B cell (primary cell): ENCODE data around the gene PCDH9. TPM values are rescaled to one million over a fixed set of nuclear protein-coding genes. Genes with fewer than 3 reads are reported as not detected.

Experiments used
- ATAC-seq: fragments of 200-7000 bp; cut with Tn5 transposase; one replicate; pipeline ENCODE4 v1.10.0; 2021; ENCODE audit warnings: low read depth, mild to moderate bottlenecking, moderate number of reproducible peaks, moderate library complexity
- CTCF ChIA-PET: fragments of 350-600 bp; sonication (Branson Sonifier 250); formaldehyde crosslinking; loops from one replicate; lab custom pipeline; 2021; ENCODE audit warnings: antibody characterized with exemption, inconsistent platforms; lab: Charles Lee
- POLR2A ChIA-PET: fragments of 350-600 bp; sonication (Branson Sonifier 250); formaldehyde crosslinking; loops from one replicate; lab custom pipeline; 2021; ENCODE audit warnings: antibody characterized with exemption; lab: Charles Lee
- DNase-seq: peaks from one replicate; pipeline ENCODE4 v3.0.0; 2013
- H2AFZ ChIP-seq: 2 replicates; pipeline ENCODE4 v1.6.1; 2012; ENCODE audit warnings: mild to moderate bottlenecking, low read depth, low read length; ENCODE audit not compliant: insufficient read depth, poor library complexity, severe bottlenecking
- H3K27ac ChIP-seq, 2 donors: 1 replicate in 1 of 2; 2 replicates in 1 of 2; pipeline ENCODE4 v1.5.1; 2012 to 2013; ENCODE audit warnings: low read length in 2 of 2, mild to moderate bottlenecking in 2 of 2, moderate library complexity in 1 of 2
- H3K27me3 ChIP-seq, 4 experiments: fragments of 200-600 bp in 1 of 4; sonication (generic) in 1 of 4; replicated peaks in 1 of 4; 1 replicate in 2 of 4; 2 replicates in 2 of 4; pipeline versions ENCODE4 v1.6.1 to v1.7.0; 2013 to 2016; ENCODE audit warnings: low read length in 3 of 4, mild to moderate bottlenecking in 2 of 4, mixed read lengths in 1 of 4, moderate library complexity in 1 of 4; ENCODE audit not compliant: insufficient read depth in 4 of 4, control insufficient read depth in 3 of 4; ENCODE audit errors: control extremely low read depth in 1 of 4
- H3K36me3 ChIP-seq, 2 experiments: replicated peaks in 1 of 2; 1 replicate in 1 of 2; 2 replicates in 1 of 2; pipeline versions ENCODE4 v1.6.1 to v1.7.1; 2013; ENCODE audit warnings: low read length in 1 of 2; ENCODE audit not compliant: insufficient read depth in 2 of 2, control insufficient read depth in 1 of 2; ENCODE audit errors: control extremely low read depth in 1 of 2, extremely low read depth in 1 of 2
- H3K4me1 ChIP-seq, 2 donors: fragments of 200-600 bp in 1 of 2; sonication (generic) in 1 of 2; 1 replicate in 1 of 2; 2 replicates in 1 of 2; pipeline versions ENCODE4 v1.5.1 to v1.6.1; 2013 to 2017; ENCODE audit warnings: low read length in 2 of 2; ENCODE audit not compliant: control insufficient read depth in 2 of 2, insufficient read depth in 2 of 2
- H3K4me2 ChIP-seq: replicated peaks from 2 replicates; pipeline ENCODE3; 2012; ENCODE audit warnings: mild to moderate bottlenecking, low read depth, low read length; ENCODE audit not compliant: poor library complexity, severe bottlenecking
- H3K4me3 ChIP-seq, 5 experiments: fragments of 200-600 bp in 1 of 5; sonication (generic) in 1 of 5; 1 replicate in 3 of 5; 2 replicates in 2 of 5; pipeline versions ENCODE4 v1.5.1 to v1.7.0; 2011 to 2016; ENCODE audit warnings: low read length in 4 of 5, mild to moderate bottlenecking in 4 of 5, low read depth in 2 of 5, control low read depth in 1 of 5, moderate library complexity in 1 of 5; ENCODE audit not compliant: insufficient read depth in 1 of 5; ENCODE audit errors: control extremely low read depth in 1 of 5, extremely low read depth in 1 of 5
- H3K79me2 ChIP-seq: fragments of 200-600 bp; sonication (generic); one replicate; pipeline ENCODE4 v1.6.0; 2016; ENCODE audit warnings: low read length; ENCODE audit not compliant: control insufficient read depth, insufficient read depth
- H3K9ac ChIP-seq: fragments of 200-600 bp; sonication (generic); 2 replicates; pipeline ENCODE4 v1.6.1; 2017; ENCODE audit warnings: mild to moderate bottlenecking, low read length, moderate library complexity
- H3K9me3 ChIP-seq, 3 donors: one replicate each; pipeline versions ENCODE4 v1.6.1 to v1.7.1; 2013; ENCODE audit warnings: low read length in 2 of 3; ENCODE audit not compliant: control insufficient read depth in 2 of 3, insufficient read depth in 1 of 3; ENCODE audit errors: control extremely low read depth in 1 of 3
- H4K20me1 ChIP-seq: 2 replicates; pipeline ENCODE4 v1.6.0; 2012; ENCODE audit warnings: mild to moderate bottlenecking, low read length; ENCODE audit not compliant: insufficient read depth, control insufficient read depth, poor library complexity, severe bottlenecking
- H3K27ac Mint-ChIP-seq: one replicate; pipeline ENCODE4 v1.8.0; 2021; ENCODE audit warnings: mixed read lengths
- H3K27me3 Mint-ChIP-seq: one replicate; pipeline ENCODE4 v1.8.0; 2021; ENCODE audit warnings: mixed read lengths
- H3K4me1 Mint-ChIP-seq: one replicate; pipeline ENCODE4 v1.8.0; 2021; ENCODE audit warnings: mixed read lengths
- H3K4me3 Mint-ChIP-seq: one replicate; pipeline ENCODE4 v1.8.0; 2021; ENCODE audit warnings: mixed read lengths
- H3K9me3 Mint-ChIP-seq: one replicate; pipeline ENCODE4 v1.8.0; 2022; ENCODE audit warnings: mixed read lengths; ENCODE audit not compliant: insufficient read depth
- CTCF ChIP-seq: fragments of 200-600 bp; IDR thresholded peaks from one replicate; pipeline ENCODE4 v1.8.0; 2022; ENCODE audit warnings: antibody characterized with exemption, mild to moderate bottlenecking
- EZH2 ChIP-seq: IDR thresholded peaks from 2 replicates; pipeline ENCODE4 v1.6.1; 2012; ENCODE audit warnings: borderline replicate concordance, low read depth, mild to moderate bottlenecking, moderate library complexity, low read length; ENCODE audit not compliant: insufficient read depth, poor library complexity, severe bottlenecking
- WGBS: methylation state at CpG from one replicate; pipeline ENCODE4 v1.1.5; 2013; ENCODE audit warnings: missing lambda C conversion rate; ENCODE audit not compliant: insufficient coverage; 5-methylcytosine and 5-hydroxymethylcytosine counted together
- intact Hi-C: fragments of 100-400 bp; cut with micrococcal nuclease; formaldehyde crosslinking; loops from one replicate; pipeline ENCODE4 v1.10.0; 2022
- polyA plus RNA-seq: library from polyadenylated mRNA; depleted of rRNA; stranded (reverse); fragments of >200 nt; gene quantifications from 2 replicates; pipeline ENCODE4 v1.2.3, GENCODE V29; 2012
- total RNA-seq, 2 donors: library from RNA; stranded (reverse); fragments of 120-200 nt in 1 of 2; gene quantifications; 1 replicate in 1 of 2; 2 replicates in 1 of 2; pipeline versions ENCODE4 v1.2.3 to v1.2.4, GENCODE V29; 2013 to 2022

The PCDH9 gene
- total and polyA plus RNA-seq, 2 donors (not counting 1 experiment from before 2014, with no cell fraction given) = 13.1 to 21.8 TPM

- no peaks in the 10 kb centered on the region for H3K27me3 Mint-ChIP-seq
- no peaks in the 10 kb centered on the region for H3K27me3 ChIP-seq
- no peaks in the 10 kb centered on the region for H3K9me3 Mint-ChIP-seq
- CTCF ChIA-PET = no interaction called here
- no peak overlapping the region for H2AFZ ChIP-seq
- no peak overlapping the region for H3K4me3 ChIP-seq
- no peak overlapping the region for H3K27ac Mint-ChIP-seq
- no CpG with 5 or more reads among the region's 3 CpGs for WGBS
- no peaks in the 10 kb centered on the region for H4K20me1 ChIP-seq
- no peak overlapping the region for H3K27ac ChIP-seq
- ATAC-seq (no peak), DNase-seq (no peak)
- no peaks in the 10 kb centered on the region for H3K36me3 ChIP-seq
- H3K9me3 ChIP-seq = no peaks in the 10 kb centered on the region
- H3K4me1 Mint-ChIP-seq = peaks cover 3% of the 10 kb centered on the region
- H3K4me2 ChIP-seq = no peak overlapping the region
- TF ChIP-seq EZH2 (no peak), CTCF (no peak)
- no peak overlapping the region for H3K9ac ChIP-seq
- H3K4me1 ChIP-seq = no peaks in the 10 kb centered on the region
- no peak overlapping the region for H3K4me3 Mint-ChIP-seq
- intact Hi-C loops = no loop called here
- POLR2A ChIA-PET = no interaction called here
- H3K79me2 ChIP-seq = no peaks in the 10 kb centered on the region
These were observed 135.2 kb downstream of the PCDH9 start for GRCh38 chr13:67094952-67095351.

GRCh38 chr13:67094078-67094477, 136.1 kb downstream of the PCDH9 start:
- Histone ChIP-seq H3K27ac (no peak overlapping the region), H4K20me1 (no peaks in the 10 kb centered on the region), H2AFZ (no peak overlapping the region), H3K4me3 (no peak overlapping the region), H3K79me2 (no peaks in the 10 kb centered on the region), H3K27me3 (no peaks in the 10 kb centered on the region), H3K9ac (no peak overlapping the region), H3K36me3 (no peaks in the 10 kb centered on the region), H3K4me2 (no peak overlapping the region), H3K4me1 (no peaks in the 10 kb centered on the region), H3K9me3 (no peaks in the 10 kb centered on the region)
- TF ChIP-seq CTCF = no peak
- no peak for TF ChIP-seq EZH2
- intact Hi-C loops = no loop called here
- Mint-ChIP-seq H3K9me3 (no peaks in the 10 kb centered on the region), H3K4me1 (peaks cover 3% of the 10 kb centered on the region), H3K4me3 (no peak overlapping the region), H3K27ac (no peak overlapping the region), H3K27me3 (no peaks in the 10 kb centered on the region)
- ATAC-seq (no peak), DNase-seq (no peak)
- CTCF ChIA-PET = no interaction called here
- WGBS = no CpG with 5 or more reads among the region's 1 CpG
- POLR2A ChIA-PET = no interaction called here
